Measurements from ENCODE around the gene UGT1A10.
A peak's percentile ranks its signal among the peaks of the same experiment; 100 is the strongest.
"Not testable (repeated sequence)": the region's sequence is repeated elsewhere in the genome, so short reads cannot be mapped to it uniquely, and the experiment has no call there.

The UGT1A10 gene

GRCh38 chr2:233655943-233656342 lies 19.7 kb downstream of the UGT1A10 start:
- not testable (repeated sequence) for DNase-seq (ENCODE audit: low read depth)

- no peak for DNase-seq (ENCODE audit: low read depth)
These were observed 20.2 kb downstream of the UGT1A10 start for GRCh38 chr2:233656443-233656842.

GRCh38 chr2:233658610-233659009 lies 22.4 kb downstream of the UGT1A10 start:
- DNase-seq (ENCODE audit: low read depth) = no peak

GRCh38 chr2:233663911-233664310 lies 27.7 kb downstream of the UGT1A10 start:
- no peak for DNase-seq (ENCODE audit: low read depth)

- DNase-seq (ENCODE audit: low read depth) = no peak
These were observed 32.5 kb downstream of the UGT1A10 start for GRCh38 chr2:233668605-233669260.

- DNase-seq (ENCODE audit: low read depth) = no peak
These were observed 35.3 kb downstream of the UGT1A10 start, which contains the start of gene UGT1A9 for GRCh38 chr2:233671290-233672161. UGT1A9 (plus strand) TSS chr2:233671898; CDS start chr2:233671935, 37 bp downstream.

- DNase-seq (ENCODE audit: low read depth) = no peak
These were observed 36.6 kb downstream of the UGT1A10 start for GRCh38 chr2:233672886-233673285.

- no peak for DNase-seq (ENCODE audit: low read depth)
These were observed 37.6 kb downstream of the UGT1A10 start for GRCh38 chr2:233673896-233674295.

GRCh38 chr2:233674314-233674713 lies 38.1 kb downstream of the UGT1A10 start:
- DNase-seq (ENCODE audit: low read depth) = no peak

- peak; percentile 15 for DNase-seq (ENCODE audit: low read depth)
These were observed 38.7 kb downstream of the UGT1A10 start for GRCh38 chr2:233674995-233675394.

GRCh38 chr2:233676046-233676445 lies 39.8 kb downstream of the UGT1A10 start:
- DNase-seq (ENCODE audit: low read depth) = peak; percentile 52

- DNase-seq (ENCODE audit: low read depth) = no peak
These were observed 42.9 kb downstream of the UGT1A10 start for GRCh38 chr2:233679196-233679595.

- DNase-seq (ENCODE audit: low read depth) = no peak
These were observed 44.3 kb downstream of the UGT1A10 start for GRCh38 chr2:233680361-233681045.

GRCh38 chr2:233681521-233682099 lies 45.4 kb downstream of the UGT1A10 start, which contains the start of gene UGT1A7:
UGT1A7 (plus strand) TSS chr2:233681901; CDS start chr2:233681938, 37 bp downstream.
- no peak for DNase-seq (ENCODE audit: low read depth)

- no peak for DNase-seq (ENCODE audit: low read depth)
These were observed 48.4 kb downstream of the UGT1A10 start for GRCh38 chr2:233684640-233685039.

GRCh38 chr2:233686928-233687327 lies 50.7 kb downstream of the UGT1A10 start:
- no peak for DNase-seq (ENCODE audit: low read depth)

GRCh38 chr2:233688341-233688740 lies 52.1 kb downstream of the UGT1A10 start:
- DNase-seq (ENCODE audit: low read depth) = no peak

GRCh38 chr2:233689031-233689430 lies 52.8 kb downstream of the UGT1A10 start:
- no peak for DNase-seq (ENCODE audit: low read depth)

- DNase-seq (ENCODE audit: low read depth) = no peak
These were observed 53.3 kb downstream of the UGT1A10 start for GRCh38 chr2:233689501-233689900.

GRCh38 chr2:233690444-233690843 lies 54.2 kb downstream of the UGT1A10 start:
- peak; percentile 3 for DNase-seq (ENCODE audit: low read depth)

GRCh38 chr2:233691443-233692433 lies 55.5 kb downstream of the UGT1A10 start:
- no peak for DNase-seq (ENCODE audit: low read depth)
